IPS-20b (cell line): ENCODE measurements around the gene C1GALT1C1.
"Not testable (repeated sequence)": the region's sequence is repeated elsewhere in the genome, so short reads cannot be mapped to it uniquely, and the experiment has no call there.

ENCODE experiments used
- H3K27ac ChIP-seq: one replicate; pipeline ENCODE4 v1.5.1; 2013; ENCODE audit warnings: low read length
- H3K27me3 ChIP-seq: 2 replicates; pipeline ENCODE4 v1.6.1; 2013; ENCODE audit warnings: mild to moderate bottlenecking, low read length, inconsistent platforms; ENCODE audit not compliant: insufficient read depth
- H3K36me3 ChIP-seq: 2 replicates; pipeline ENCODE4 v1.6.1; 2013; ENCODE audit warnings: low read depth, mild to moderate bottlenecking, inconsistent platforms, low read length, moderate library complexity; ENCODE audit not compliant: insufficient read depth
- H3K4me1 ChIP-seq: 2 replicates; pipeline ENCODE4 v1.6.1; 2013; ENCODE audit warnings: mild to moderate bottlenecking, control low read depth, inconsistent platforms, low read length, moderate library complexity; ENCODE audit not compliant: insufficient read depth
- H3K4me3 ChIP-seq: 2 replicates; pipeline ENCODE4 v1.5.1; 2013; ENCODE audit warnings: mild to moderate bottlenecking, low read length, inconsistent platforms
- H3K9ac ChIP-seq: 2 replicates; pipeline ENCODE4 v1.6.1; 2013; ENCODE audit warnings: low read depth, mild to moderate bottlenecking, inconsistent platforms, low read length, moderate library complexity
- H3K9me3 ChIP-seq: 2 replicates; pipeline ENCODE4 v1.6.1; 2013; ENCODE audit warnings: mild to moderate bottlenecking, low read depth, low read length, inconsistent platforms; ENCODE audit not compliant: insufficient read depth

C1GALT1C1 gene

DNA sequence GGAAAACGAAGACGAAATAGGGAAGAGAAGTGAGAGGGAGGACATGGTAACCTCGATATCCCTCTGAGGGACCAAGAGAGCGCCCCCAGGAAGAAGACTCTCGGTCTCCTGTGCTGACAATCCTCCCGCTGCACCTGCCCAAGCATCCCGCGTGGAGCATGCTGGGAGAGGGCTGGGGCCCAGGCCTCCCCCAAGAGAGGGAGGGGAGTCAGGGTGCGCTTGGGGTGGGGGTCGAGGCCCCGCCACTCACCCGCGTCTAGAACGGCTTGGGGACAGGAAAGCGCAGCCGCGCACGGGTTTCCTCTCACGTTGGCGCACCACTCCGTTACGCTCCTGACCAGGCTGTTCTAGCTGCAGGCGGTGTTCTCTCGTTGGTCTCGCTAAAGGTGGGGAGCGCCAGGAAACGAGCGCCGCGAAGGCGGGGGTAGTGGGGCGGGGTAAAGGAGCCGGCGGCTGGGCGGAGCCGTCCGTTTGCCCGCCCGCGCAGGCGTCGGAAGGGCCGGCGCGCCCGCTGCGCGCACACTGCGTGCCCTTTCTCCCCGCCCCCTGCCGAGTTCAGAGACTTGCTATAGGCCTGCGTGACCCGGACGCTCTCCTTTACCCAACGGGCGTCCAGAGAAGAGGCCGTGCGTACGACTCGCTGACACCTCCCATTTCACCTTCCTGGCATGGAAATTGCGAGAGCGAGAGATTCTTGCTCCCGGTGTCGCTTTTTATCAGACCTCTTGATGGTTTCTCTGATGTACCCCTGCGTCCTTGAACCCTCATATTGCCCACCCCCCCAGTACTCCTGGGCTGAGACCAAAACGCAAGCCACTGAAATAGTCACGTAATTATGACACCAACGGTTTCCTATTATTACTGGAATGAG is at the start of gene C1GALT1C1:
TSS of gene C1GALT1C1 (minus strand) at position 388 of the 871 bp plus-strand sequence. CDS start 2,888 bp downstream, outside the sequence.
- Histone ChIP-seq H3K9ac (peak within 1 kb of the TSS; percentile 82; the same call in 1 of the 2 replicates), H3K9me3 (no peaks in the 10 kb centered on the region), H3K4me3 (peak within 1 kb of the TSS; percentile 86), H3K4me1 (no peaks in the 10 kb centered on the region), H3K27ac (no peak within 1 kb of the TSS), H3K27me3 (no peaks in the 10 kb centered on the region), H3K36me3 (no peaks in the 10 kb centered on the region)

DNA sequence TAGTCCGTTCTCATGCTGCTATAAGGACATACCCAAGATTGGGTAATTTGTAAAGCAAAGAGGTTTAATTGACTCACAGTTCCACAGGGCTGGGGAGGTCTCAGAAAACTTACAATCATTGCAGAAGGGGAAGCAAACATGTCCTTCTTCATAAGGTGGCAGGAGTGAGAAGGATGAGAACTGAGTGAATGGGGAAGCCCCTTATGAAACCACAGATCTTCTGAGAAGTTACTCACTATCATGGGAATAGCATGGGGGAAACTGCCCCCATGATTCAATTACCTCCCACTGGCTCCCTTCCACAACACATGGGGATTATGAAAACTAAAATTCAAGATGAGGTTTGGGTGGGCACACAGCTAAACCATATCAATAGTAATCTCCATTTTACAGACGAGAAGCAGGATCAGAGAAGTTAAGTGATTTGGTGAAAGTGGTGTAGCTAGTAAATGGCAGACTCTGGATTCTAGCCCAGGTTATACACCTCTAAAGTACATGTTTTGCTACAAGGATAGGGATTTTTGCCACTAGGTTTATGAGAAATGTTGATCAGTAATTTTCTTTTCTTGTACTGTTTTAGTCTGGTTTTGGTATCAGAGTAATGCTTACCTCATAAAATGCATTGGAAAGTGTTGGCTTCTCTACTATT is 47.3 kb upstream of the C1GALT1C1 start:
- H3K27ac ChIP-seq = no peak overlapping the region

DNA sequence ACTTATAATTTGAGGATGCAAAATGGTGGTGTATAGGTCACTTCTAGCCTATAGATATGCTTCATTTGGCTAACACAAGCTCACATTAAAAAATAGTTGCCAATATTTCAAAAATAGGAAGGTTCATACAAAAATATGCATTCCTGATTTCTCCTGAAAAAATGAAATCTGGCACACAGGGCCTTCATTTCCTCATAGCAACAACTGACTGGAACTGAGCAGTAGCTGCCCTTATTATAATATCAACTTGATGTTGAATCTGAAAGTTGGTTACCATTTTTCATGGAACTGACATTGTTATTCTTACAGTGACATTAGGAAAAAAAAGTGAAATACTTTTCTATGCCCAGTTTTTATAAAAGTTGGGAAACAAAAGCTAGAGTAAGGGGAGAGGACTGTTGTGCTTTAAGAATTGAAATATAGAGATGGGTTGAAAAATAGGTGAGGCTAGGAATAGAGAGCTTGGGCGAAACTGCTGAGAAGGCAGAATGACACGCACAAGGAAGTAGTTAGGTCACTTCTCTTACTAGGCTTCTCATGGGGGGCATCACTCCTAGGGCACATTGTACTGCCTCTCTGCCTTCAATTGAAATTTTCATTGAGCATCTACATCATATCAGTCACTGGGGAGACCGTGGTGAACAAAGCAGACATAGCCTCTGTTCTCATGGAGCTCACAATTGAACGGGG is 43.1 kb upstream of the C1GALT1C1 start:
- Histone ChIP-seq H3K9me3 (no peaks in the 10 kb centered on the region), H3K9ac (no peak overlapping the region), H3K4me1 (no peaks in the 10 kb centered on the region), H3K27me3 (no peaks in the 10 kb centered on the region), H3K4me3 (no peak overlapping the region), H3K27ac (no peak overlapping the region), H3K36me3 (no peaks in the 10 kb centered on the region)

More for the DNA sequence above, 47.3 kb upstream of the C1GALT1C1 start:
- Histone ChIP-seq H3K4me3 (no peak overlapping the region), H3K36me3 (no peaks in the 10 kb centered on the region), H3K9me3 (no peaks in the 10 kb centered on the region), H3K4me1 (no peaks in the 10 kb centered on the region), H3K27me3 (no peaks in the 10 kb centered on the region), H3K9ac (no peak overlapping the region)

DNA sequence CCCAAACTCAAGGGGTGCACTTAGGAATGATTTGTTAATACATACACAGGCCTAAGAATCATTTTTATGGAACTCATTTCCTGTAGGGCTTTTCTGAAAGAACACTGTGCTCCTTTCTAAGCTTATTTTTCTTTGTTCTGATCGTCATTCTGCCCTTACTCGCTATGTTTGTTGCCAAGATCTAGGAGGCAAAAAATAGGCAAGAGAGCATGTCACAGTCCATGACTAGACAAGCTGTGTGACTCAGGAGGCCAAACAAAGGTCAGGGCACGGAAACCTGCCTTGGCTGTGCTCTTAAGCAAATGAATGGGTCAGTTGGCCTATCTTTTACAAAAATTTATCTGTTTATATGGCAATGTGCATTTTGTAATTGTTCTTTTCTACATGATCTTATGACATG is 42.5 kb upstream of the C1GALT1C1 start:
- no peaks in the 10 kb centered on the region for H3K27me3 ChIP-seq
- no peak overlapping the region for H3K27ac ChIP-seq
- H3K4me1 ChIP-seq = no peaks in the 10 kb centered on the region
- H3K9me3 ChIP-seq = no peaks in the 10 kb centered on the region
- H3K4me3 ChIP-seq = no peak overlapping the region
- no peak overlapping the region for H3K9ac ChIP-seq
- no peaks in the 10 kb centered on the region for H3K36me3 ChIP-seq

DNA sequence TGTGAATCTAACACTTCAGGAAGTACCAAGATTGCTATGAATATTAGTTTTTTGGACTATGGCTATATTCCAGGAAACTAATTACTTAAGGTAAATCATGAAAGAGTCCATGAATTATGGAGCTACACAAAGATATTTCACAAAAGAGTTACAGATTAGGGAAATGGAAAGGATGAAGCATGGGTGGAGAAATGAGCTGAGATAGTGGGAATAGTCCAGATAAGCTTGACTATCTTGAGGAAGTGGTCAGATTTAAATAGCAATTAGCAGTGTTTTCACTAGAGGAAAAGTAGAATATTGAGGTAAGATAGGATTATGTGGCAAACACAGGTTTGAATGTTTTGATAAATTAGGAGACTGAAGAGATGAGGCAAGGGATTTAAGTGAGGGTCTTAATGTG is 42.1 kb upstream of the C1GALT1C1 start:
- Histone ChIP-seq H3K4me1 (no peaks in the 10 kb centered on the region), H3K36me3 (no peaks in the 10 kb centered on the region), H3K27me3 (no peaks in the 10 kb centered on the region), H3K9ac (no peak overlapping the region), H3K4me3 (no peak overlapping the region), H3K9me3 (no peaks in the 10 kb centered on the region), H3K27ac (no peak overlapping the region)

DNA sequence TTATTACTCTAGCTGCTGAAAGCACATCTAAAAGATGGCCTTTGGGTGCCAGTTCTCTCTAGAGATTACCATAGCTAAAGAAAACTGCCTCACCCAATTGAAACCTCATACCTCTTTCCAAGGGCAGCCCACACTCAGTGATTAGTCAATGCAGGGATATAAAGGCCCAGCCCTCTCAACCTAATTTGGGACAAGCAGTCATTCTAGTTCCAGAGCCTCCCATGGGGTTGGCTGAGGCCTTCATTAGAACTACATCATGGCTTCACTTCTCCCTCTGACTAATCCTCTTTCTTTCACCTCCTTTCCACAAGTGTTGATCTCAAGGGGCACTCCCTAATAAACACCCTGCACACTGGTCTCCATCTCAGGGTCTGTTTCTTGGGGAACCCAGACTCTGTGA is 38.5 kb upstream of the C1GALT1C1 start:
- Histone ChIP-seq H3K9ac (no peak overlapping the region), H3K9me3 (no peaks in the 10 kb centered on the region), H3K27me3 (no peaks in the 10 kb centered on the region), H3K4me1 (peaks cover 2% of the 10 kb centered on the region; the same call in 1 of the 2 replicates), H3K36me3 (no peaks in the 10 kb centered on the region), H3K27ac (no peak overlapping the region), H3K4me3 (no peak overlapping the region)

DNA sequence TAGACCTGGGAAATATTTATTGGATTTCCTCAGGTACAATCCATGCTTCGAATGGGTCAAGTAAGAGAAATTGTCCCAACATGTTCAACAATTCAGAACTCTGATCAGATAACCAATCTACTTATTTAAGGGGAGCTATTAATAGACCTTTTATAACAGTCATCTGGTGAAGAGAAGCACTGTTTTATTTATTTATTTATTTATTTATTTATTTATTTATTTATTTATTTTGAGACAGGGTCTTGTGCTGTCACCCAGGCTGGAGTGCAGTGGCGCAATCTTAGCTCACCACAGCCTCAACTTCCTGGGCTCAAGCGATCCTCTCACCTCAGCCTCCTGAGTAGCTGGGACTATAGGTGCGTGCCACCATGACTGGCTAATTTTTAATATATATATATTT is 34.7 kb upstream of the C1GALT1C1 start:
- H3K9me3 ChIP-seq, H3K27ac ChIP-seq, H3K9ac ChIP-seq, H3K36me3 ChIP-seq, H3K4me1 ChIP-seq, H3K27me3 ChIP-seq, H3K4me3 ChIP-seq: not testable (repeated sequence)

DNA sequence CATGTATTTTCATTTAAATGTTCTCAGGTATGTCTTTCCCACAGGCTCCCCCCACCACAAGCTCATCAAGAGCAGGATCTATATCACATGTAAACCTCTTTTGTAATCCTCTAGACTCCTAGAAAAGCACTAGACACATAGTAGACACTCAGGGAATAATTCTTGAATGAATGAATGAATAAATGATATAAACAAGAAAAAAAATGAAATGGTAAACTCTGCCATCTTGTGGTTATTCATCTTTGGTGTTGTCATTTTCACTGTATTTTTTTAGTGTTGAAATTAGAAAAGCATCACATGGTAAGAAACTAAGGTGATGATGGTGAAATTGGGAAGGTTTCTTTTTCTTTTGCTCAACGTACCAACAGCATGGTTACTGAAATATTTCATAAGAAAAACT is 34.2 kb upstream of the C1GALT1C1 start:
- Histone ChIP-seq H3K9ac (no peak overlapping the region), H3K27ac (no peak overlapping the region), H3K4me3 (no peak overlapping the region), H3K9me3 (no peaks in the 10 kb centered on the region), H3K27me3 (no peaks in the 10 kb centered on the region), H3K4me1 (peaks cover 2% of the 10 kb centered on the region; the same call in 1 of the 2 replicates), H3K36me3 (no peaks in the 10 kb centered on the region)

DNA sequence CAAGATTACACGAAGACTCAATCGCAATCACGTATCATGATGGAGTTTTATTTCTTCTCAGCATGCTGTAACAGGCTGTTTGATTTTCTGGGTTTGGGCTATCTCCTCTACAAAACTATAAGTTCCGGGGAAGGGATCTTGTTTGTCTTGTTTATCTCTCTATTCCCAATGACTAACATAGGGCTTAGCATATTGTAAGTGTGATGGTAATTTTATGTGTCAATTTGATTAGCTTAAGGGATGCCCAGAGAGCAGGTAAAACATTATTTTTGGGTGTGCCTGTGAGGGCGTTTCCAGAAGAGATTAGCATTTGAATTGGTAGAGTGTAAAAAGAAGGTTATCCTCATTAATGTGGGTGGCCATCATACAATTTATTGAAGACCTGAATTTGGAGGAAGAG is 32.8 kb upstream of the C1GALT1C1 start:
- H3K4me3 ChIP-seq = no peak overlapping the region; the same call in 1 of the 2 replicates
- no peaks in the 10 kb centered on the region for H3K36me3 ChIP-seq
- H3K9me3 ChIP-seq = no peaks in the 10 kb centered on the region
- peaks cover 2% of the 10 kb centered on the region; the same call in 1 of the 2 replicates for H3K4me1 ChIP-seq
- no peak overlapping the region for H3K9ac ChIP-seq
- no peak overlapping the region for H3K27ac ChIP-seq
- no peaks in the 10 kb centered on the region for H3K27me3 ChIP-seq

DNA sequence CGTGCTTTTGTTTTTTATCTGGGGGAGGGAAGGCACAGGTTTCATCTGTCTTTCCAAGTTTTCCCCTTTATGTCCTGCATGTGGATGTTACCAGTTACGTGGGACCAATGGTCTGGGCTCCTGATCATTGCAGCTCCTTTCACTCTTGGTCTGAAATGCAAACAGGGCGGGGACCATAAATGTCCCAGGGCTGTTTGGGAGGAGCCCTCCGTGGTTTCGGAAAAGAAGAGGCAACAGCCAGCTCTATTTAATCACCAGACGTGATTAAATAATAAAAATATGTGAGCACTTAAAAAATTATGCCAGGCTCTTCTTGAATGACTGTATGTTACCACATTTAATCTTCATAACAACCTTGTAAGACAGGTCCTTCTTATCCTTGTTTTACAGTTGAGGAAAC is 30.8 kb upstream of the C1GALT1C1 start:
- H3K27me3 ChIP-seq = no peaks in the 10 kb centered on the region
- H3K4me3 ChIP-seq = no peak overlapping the region

DNA sequence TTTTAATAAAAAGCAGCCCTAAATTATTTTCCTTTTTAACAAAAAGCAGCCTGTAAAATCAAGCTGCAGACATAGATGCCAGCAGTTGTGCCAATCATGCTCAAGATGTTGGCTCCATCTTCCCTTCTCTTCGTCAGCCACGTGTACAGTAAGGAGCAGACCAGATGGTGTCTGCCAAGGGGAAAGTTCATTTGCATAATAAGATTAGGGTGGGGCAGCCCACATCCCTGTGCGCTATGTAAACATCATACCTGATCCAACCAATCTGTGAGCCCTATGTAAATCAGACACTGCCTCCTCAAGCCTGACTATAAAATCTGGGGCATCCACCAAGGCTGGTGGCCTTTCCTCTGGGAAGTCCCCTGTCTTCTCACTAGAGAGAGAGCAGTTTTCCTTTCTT is 23.1 kb upstream of the C1GALT1C1 start:
- Histone ChIP-seq H3K27ac (no peak overlapping the region), H3K9me3 (no peaks in the 10 kb centered on the region), H3K27me3 (no peaks in the 10 kb centered on the region), H3K9ac (no peak overlapping the region), H3K4me3 (no peak overlapping the region), H3K4me1 (no peaks in the 10 kb centered on the region), H3K36me3 (no peaks in the 10 kb centered on the region)

More for the DNA sequence above, 30.8 kb upstream of the C1GALT1C1 start:
- H3K27ac ChIP-seq = no peak overlapping the region
- no peak overlapping the region for H3K9ac ChIP-seq
- H3K9me3 ChIP-seq = no peaks in the 10 kb centered on the region
- H3K36me3 ChIP-seq = no peaks in the 10 kb centered on the region
- peaks cover 2% of the 10 kb centered on the region; the same call in 1 of the 2 replicates for H3K4me1 ChIP-seq
